ENCODE results near the gene PLA2R1.

The PLA2R1 gene

GRCh38 chr2:159895258-159896065, 167.0 kb downstream of the PLA2R1 start:
- no peak for DNase-seq (ENCODE audit: low read depth in 2 of 2)

DNA sequence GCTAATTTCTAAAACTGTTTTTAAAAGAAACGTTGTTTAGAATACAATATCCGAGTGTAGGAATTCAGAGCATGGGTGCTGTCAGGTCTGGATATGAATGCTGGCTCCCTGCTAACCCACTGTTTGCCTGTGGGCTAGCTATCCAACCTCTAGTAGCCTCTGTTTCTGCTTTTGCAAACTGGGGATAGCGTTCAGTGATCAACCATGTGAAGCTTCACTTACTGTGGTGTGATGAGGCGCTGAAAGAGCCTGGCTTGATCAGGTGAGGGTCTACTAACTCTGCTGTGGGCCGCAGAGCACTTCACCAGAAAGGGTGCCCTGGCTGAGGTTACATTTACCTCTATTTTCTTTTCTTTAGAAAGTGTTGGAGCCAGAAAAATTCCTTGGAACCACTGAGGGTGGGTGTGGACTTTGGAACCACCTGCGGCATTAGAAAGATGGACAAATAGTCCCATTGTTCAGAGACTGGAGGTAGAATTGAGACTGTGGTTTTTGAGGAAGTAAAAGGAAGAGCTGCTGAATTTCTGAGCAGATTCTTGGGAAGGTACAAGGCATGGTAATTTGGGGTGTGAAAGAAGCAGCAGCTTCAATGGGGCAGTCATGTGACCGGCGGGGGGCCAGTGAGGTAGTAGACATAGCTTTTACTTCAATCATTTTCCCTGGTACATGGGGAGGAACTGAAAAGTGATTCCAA, 168.1 kb downstream of the PLA2R1 start:
- no peak for DNase-seq (ENCODE audit: low read depth in 2 of 2)

DNA sequence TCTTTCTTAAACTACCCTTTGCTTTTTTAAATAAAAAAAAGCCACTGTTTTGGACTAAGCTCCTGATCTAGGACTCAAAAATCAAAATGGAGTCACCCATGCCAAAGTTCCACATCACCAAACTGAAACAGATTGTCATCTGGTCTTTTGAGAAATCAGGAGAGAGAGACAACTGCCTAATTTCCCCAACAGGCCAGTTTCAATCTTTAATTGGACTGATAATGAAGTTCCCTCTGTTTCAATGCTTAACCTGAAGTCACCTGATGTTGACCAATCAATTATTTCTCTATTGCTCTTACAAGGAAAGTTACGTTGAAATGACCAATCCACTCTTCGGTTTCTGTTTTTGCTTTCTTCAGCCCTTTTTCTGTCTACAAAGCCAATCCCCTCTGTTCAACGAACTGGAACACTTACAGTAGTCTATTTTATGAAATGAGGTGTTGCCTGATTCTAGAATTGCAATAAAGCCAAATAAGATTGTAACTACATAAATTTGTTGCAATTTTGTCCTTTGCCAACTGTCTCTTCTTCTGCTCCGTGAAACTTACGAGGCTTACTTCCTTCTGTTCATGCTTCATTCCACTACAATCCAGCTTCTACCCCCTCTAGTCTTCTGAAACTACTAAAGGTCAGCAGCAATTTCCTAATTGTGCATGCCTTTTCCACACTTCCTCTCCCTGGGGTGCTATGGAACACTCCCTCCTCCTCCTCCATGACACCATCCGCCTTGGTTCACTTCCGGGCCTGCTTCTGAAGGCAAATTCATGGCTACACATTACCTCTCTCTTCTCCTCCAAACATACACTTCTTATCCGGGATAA, 169.2 kb downstream of the PLA2R1 start:
- DNase-seq (ENCODE audit: low read depth in 2 of 2) = no peak

GRCh38 chr2:159891917-159892730, 170.3 kb downstream of the PLA2R1 start:
- no peak for DNase-seq (ENCODE audit: low read depth in 2 of 2)

DNA sequence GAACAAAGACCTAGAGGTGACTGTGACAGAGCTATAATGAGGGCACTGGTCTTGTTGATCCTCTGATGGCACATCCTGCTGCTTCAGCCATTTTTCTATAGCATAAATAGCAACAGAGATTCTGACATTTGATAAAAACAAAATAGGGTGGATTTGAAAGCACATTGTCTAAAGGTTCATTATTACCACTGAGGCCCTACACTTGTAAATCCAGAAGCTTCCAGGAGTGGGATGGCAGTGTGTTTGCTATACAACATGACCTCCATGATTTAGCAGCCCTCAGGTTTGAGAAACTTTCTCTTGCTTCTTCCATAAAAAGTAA, 171.2 kb downstream of the PLA2R1 start:
- DNase-seq (ENCODE audit: low read depth in 2 of 2) = no peak

- no peak for DNase-seq (ENCODE audit: low read depth in 2 of 2)
Measured at GRCh38 chr2:159890551-159891266, 171.7 kb downstream of the PLA2R1 start.

GRCh38 chr2:159882130-159882745, 180.2 kb downstream of the PLA2R1 start:
- no peak for DNase-seq (ENCODE audit: low read depth in 2 of 2)

All from stimulated activated CD8-positive, alpha-beta memory T cell treated with anti-CD3 and anti-CD28 coated beads, Interleukin-2, amount 100 ng/mL, for 1 hour (primary cell).